DND-41 (cell line): Measurements from ENCODE around the gene PHLPP1.

Experiments used
- EZH2 ChIP-seq: IDR thresholded peaks from 3 replicates; pipeline ENCODE4 v1.6.1; 2012; ENCODE audit warnings: borderline replicate concordance, low read depth, mild to moderate bottlenecking, moderate library complexity, low read length, inconsistent platforms; ENCODE audit not compliant: severe bottlenecking
- TF ChIP-seq, protein P1 (sequence below): IDR thresholded peaks from 2 replicates; pipeline ENCODE4 v1.5.1; 2012; ENCODE audit warnings: borderline replicate concordance, low read length, moderate library complexity, mild to moderate bottlenecking; ENCODE audit not compliant: poor library complexity, severe bottlenecking; ENCODE audit errors: extremely low read depth

DNA sequence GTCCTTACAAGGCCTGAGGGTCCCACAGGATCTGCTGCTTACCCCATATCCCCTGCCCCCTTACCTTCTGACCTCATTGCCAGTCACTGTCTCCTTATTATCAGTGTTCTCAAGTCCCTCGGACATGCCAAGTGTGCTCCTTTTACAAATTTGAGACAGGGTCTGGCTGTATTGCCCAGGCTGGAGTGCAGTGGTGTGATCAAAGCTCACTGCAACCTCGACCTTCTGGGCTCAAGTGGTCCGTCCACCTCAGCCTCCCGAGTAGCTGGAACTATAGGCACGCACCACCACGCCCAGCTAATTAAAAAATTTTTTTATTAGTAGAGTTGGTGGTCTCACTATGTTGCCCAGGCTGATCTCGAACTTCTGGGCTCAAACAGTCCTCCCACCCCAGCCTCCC is 141.0 kb downstream of the PHLPP1 start:
- TF ChIP-seq, protein P1, sequence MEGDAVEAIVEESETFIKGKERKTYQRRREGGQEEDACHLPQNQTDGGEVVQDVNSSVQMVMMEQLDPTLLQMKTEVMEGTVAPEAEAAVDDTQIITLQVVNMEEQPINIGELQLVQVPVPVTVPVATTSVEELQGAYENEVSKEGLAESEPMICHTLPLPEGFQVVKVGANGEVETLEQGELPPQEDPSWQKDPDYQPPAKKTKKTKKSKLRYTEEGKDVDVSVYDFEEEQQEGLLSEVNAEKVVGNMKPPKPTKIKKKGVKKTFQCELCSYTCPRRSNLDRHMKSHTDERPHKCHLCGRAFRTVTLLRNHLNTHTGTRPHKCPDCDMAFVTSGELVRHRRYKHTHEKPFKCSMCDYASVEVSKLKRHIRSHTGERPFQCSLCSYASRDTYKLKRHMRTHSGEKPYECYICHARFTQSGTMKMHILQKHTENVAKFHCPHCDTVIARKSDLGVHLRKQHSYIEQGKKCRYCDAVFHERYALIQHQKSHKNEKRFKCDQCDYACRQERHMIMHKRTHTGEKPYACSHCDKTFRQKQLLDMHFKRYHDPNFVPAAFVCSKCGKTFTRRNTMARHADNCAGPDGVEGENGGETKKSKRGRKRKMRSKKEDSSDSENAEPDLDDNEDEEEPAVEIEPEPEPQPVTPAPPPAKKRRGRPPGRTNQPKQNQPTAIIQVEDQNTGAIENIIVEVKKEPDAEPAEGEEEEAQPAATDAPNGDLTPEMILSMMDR, result no peak
- TF ChIP-seq EZH2, result no peak
